Measurements from ENCODE around the gene ATP2B2. TPM values are rescaled to one million over a fixed set of nuclear protein-coding genes. Genes with fewer than 3 reads are reported as not detected.

The ATP2B2 gene
- total and polyA plus RNA-seq, 2 experiments from 2014 or later = 0.42 to 0.63 TPM

- Histone ChIP-seq H3K4me1 (ENCODE audit: insufficient read depth) (no peaks in the 10 kb centered on the region; the same call in 1 of the 2 replicates), H3K4me2 (no peak overlapping the region), H3K4me3 (no peak overlapping the region), H3F3A (replicated peaks; ENCODE audit: low read depth) (no peaks in the 10 kb centered on the region), H3K27me3 (ENCODE audit: insufficient read depth) (no peaks in the 10 kb centered on the region), H3K79me2 (replicated peaks; ENCODE audit: insufficient read depth) (no peaks in the 10 kb centered on the region), H4K20me1 (replicated peaks; ENCODE audit: insufficient read depth) (no peaks in the 10 kb centered on the region), H3K27ac (ENCODE audit: low read depth) (no peak overlapping the region), H2AFZ (no peak overlapping the region), H3K9me2 (ENCODE audit: insufficient read depth) (no peaks in the 10 kb centered on the region), H3K36me3 (ENCODE audit: insufficient read depth) (no peaks in the 10 kb centered on the region)
- Mint-ChIP-seq H3K27ac (no peak overlapping the region; the same call in none of the 2 replicates), H3K36me3 (ENCODE audit: low read depth) (no peaks in the 10 kb centered on the region), H3K27me3 (ENCODE audit: insufficient read depth, low read depth, poor library complexity) (peaks cover 8% of the 10 kb centered on the region), H3K9me3 (no peaks in the 10 kb centered on the region), H3K4me1 (peaks cover 8% of the 10 kb centered on the region; the same call in 2 of the 3 replicates), H3K4me3 (no peak overlapping the region)
- no peak; the same call in 2 of the 3 replicates for ATAC-seq
- TF ChIP-seq JUNB (IDR thresholded peaks at IDR 0.05; ENCODE audit: unreplicated experiment) (no peak), EZH2 (IDR thresholded peaks at IDR 0.05; ENCODE audit: low read depth, unreplicated experiment) (no peak), ZNF114 (CRISPR knock-in tag; IDR thresholded peaks at IDR 0.05) (no peak), ZNF462 (CRISPR knock-in tag; IDR thresholded peaks at IDR 0.05) (no peak), REST (IDR thresholded peaks at IDR 0.05; ENCODE audit: unreplicated experiment) (no peak), NANOG (IDR thresholded peaks at IDR 0.05; ENCODE audit: borderline replicate concordance) (no peak), STAT1 (IDR thresholded peaks at IDR 0.05; ENCODE audit: unreplicated experiment) (no peak), ZNF331 (CRISPR knock-in tag; IDR thresholded peaks at IDR 0.05; ENCODE audit: low read depth) (no peak), ETS1 (IDR thresholded peaks at IDR 0.05) (no peak), POLR2AphosphoS5 (IDR thresholded peaks at IDR 0.05; ENCODE audit: low read depth) (no peak), EZH2phosphoT487 (IDR thresholded peaks at IDR 0.05; ENCODE audit: unreplicated experiment) (no peak), CREB1 (CRISPR knock-in tag; IDR thresholded peaks at IDR 0.05; ENCODE audit: low read depth) (no peak), CTCF (conservative IDR thresholded peaks at IDR 0.05; ENCODE audit: low read depth in 2 of 2) (no peak)
- peak; percentile 22 for DNase-seq (ENCODE audit: low spot score)
Observed at GRCh38 chr3:10428406-10429091, 76.8 kb downstream of the ATP2B2 start.

Measured in GM23338 (cell line).